Skeletal muscle satellite cell (primary cell): Measurements from ENCODE around the gene KRTAP29-1.
A peak's percentile ranks its signal among the peaks of the same experiment; 100 is the strongest.

Experiments
- H3K27me3 ChIP-seq: 2 replicates; pipeline ENCODE4 v1.7.0; 2013; ENCODE audit warnings: low read length; ENCODE audit not compliant: control insufficient read depth, insufficient read depth
- H3K36me3 ChIP-seq: 2 replicates; pipeline ENCODE4 v1.7.0; 2013; ENCODE audit warnings: mild to moderate bottlenecking, control low read depth, low read length; ENCODE audit not compliant: insufficient read depth
- H3K4me1 ChIP-seq: 2 replicates; pipeline ENCODE4 v1.7.0; 2013; ENCODE audit warnings: low read length; ENCODE audit not compliant: control insufficient read depth, insufficient read depth
- H3K4me2 ChIP-seq: 2 replicates; pipeline ENCODE4 v1.7.0; 2013; ENCODE audit warnings: mild to moderate bottlenecking, low read length
- H3K4me3 ChIP-seq: 2 replicates; pipeline ENCODE4 v1.7.0; 2013; ENCODE audit warnings: low read length
- H3K9ac ChIP-seq: 2 replicates; pipeline ENCODE4 v1.7.0; 2013; ENCODE audit warnings: mild to moderate bottlenecking, low read depth, low read length, moderate library complexity
- H3K9me3 ChIP-seq: replicated peaks from 2 replicates; pipeline ENCODE4 v1.7.0; 2013; ENCODE audit warnings: mild to moderate bottlenecking, control low read depth, low read length

The KRTAP29-1 gene

GRCh38 chr17:41311111-41311510 is 8.5 kb upstream of the KRTAP29-1 start:
- no peak overlapping the region for H3K4me2 ChIP-seq
- no peak overlapping the region for H3K9ac ChIP-seq
- peaks cover 3% of the 10 kb centered on the region for H3K27me3 ChIP-seq
- H3K4me3 ChIP-seq = no peak overlapping the region
- H3K9me3 ChIP-seq = no peaks in the 10 kb centered on the region
- H3K36me3 ChIP-seq = no peaks in the 10 kb centered on the region
- peaks cover 20% of the 10 kb centered on the region for H3K4me1 ChIP-seq

- Histone ChIP-seq H3K9ac (no peak within 1 kb of the TSS), H3K4me3 (peak within 1 kb of the TSS; percentile 55), H3K4me2 (peak within 1 kb of the TSS; percentile 74)
Observed at GRCh38 chr17:41308918-41309359, 6.3 kb upstream of the KRTAP29-1 start, which contains the start of gene KRTAP16-1. Gene KRTAP16-1 (minus strand): TSS chr17:41309309. CDS start chr17:41309253, 56 bp downstream.

GRCh38 chr17:41308251-41308917 is 5.7 kb upstream of the KRTAP29-1 start:
- peak overlapping the region; percentile 74 for H3K4me2 ChIP-seq
- no peak overlapping the region for H3K9ac ChIP-seq
- H3K27me3 ChIP-seq = no peaks in the 10 kb centered on the region
- H3K4me1 ChIP-seq = peaks cover 20% of the 10 kb centered on the region
- no peaks in the 10 kb centered on the region for H3K36me3 ChIP-seq
- peak overlapping the region; percentile 55 for H3K4me3 ChIP-seq
- no peaks in the 10 kb centered on the region for H3K9me3 ChIP-seq

More at GRCh38 chr17:41308918-41309359, 6.3 kb upstream of the KRTAP29-1 start, which contains the start of gene KRTAP16-1:
- Histone ChIP-seq H3K9me3 (no peaks in the 10 kb centered on the region), H3K27me3 (no peaks in the 10 kb centered on the region), H3K36me3 (no peaks in the 10 kb centered on the region), H3K4me1 (peaks cover 20% of the 10 kb centered on the region)

- Histone ChIP-seq H3K27me3 (no peaks in the 10 kb centered on the region), H3K4me2 (peak overlapping the region; percentile 74), H3K9me3 (no peaks in the 10 kb centered on the region), H3K4me1 (peaks cover 20% of the 10 kb centered on the region), H3K36me3 (no peaks in the 10 kb centered on the region), H3K4me3 (peak overlapping the region; percentile 55), H3K9ac (no peak overlapping the region)
Observed at GRCh38 chr17:41307647-41308046, 5.0 kb upstream of the KRTAP29-1 start.

GRCh38 chr17:41304091-41304490 is 1.4 kb upstream of the KRTAP29-1 start:
- Histone ChIP-seq H3K4me2 (no peak overlapping the region), H3K36me3 (no peaks in the 10 kb centered on the region), H3K4me1 (peaks cover 20% of the 10 kb centered on the region), H3K27me3 (no peaks in the 10 kb centered on the region), H3K9me3 (no peaks in the 10 kb centered on the region), H3K9ac (no peak overlapping the region), H3K4me3 (no peak overlapping the region)

- Histone ChIP-seq H3K4me2 (no peak overlapping the region), H3K4me3 (no peak overlapping the region)
Observed at GRCh38 chr17:41302981-41303380, 330 bp upstream of the KRTAP29-1 start.

GRCh38 chr17:41301204-41301790 is 1.4 kb downstream of the KRTAP29-1 start:
- Histone ChIP-seq H3K4me1 (no peaks in the 10 kb centered on the region), H3K4me2 (no peak overlapping the region), H3K9me3 (no peaks in the 10 kb centered on the region), H3K4me3 (no peak overlapping the region), H3K9ac (no peak overlapping the region), H3K27me3 (no peaks in the 10 kb centered on the region), H3K36me3 (no peaks in the 10 kb centered on the region)

More at GRCh38 chr17:41302981-41303380, 330 bp upstream of the KRTAP29-1 start:
- Histone ChIP-seq H3K9ac (no peak overlapping the region), H3K36me3 (no peaks in the 10 kb centered on the region), H3K27me3 (no peaks in the 10 kb centered on the region), H3K9me3 (no peaks in the 10 kb centered on the region), H3K4me1 (peaks cover 9% of the 10 kb centered on the region)

- H3K9me3 ChIP-seq = no peaks in the 10 kb centered on the region
- no peaks in the 10 kb centered on the region for H3K36me3 ChIP-seq
- H3K4me1 ChIP-seq = no peaks in the 10 kb centered on the region
- no peak overlapping the region for H3K4me3 ChIP-seq
- no peak overlapping the region for H3K4me2 ChIP-seq
- H3K27me3 ChIP-seq = no peaks in the 10 kb centered on the region
- no peak overlapping the region for H3K9ac ChIP-seq
Observed at GRCh38 chr17:41298458-41299135, 4.1 kb downstream of the KRTAP29-1 start.

GRCh38 chr17:41296846-41297245 is 5.8 kb downstream of the KRTAP29-1 start:
- no peaks in the 10 kb centered on the region for H3K4me1 ChIP-seq
- no peak overlapping the region for H3K9ac ChIP-seq
- no peaks in the 10 kb centered on the region for H3K9me3 ChIP-seq
- no peaks in the 10 kb centered on the region for H3K36me3 ChIP-seq
- H3K4me3 ChIP-seq = no peak overlapping the region
- H3K4me2 ChIP-seq = no peak overlapping the region
- H3K27me3 ChIP-seq = no peaks in the 10 kb centered on the region

GRCh38 chr17:41294016-41294415 is 8.6 kb downstream of the KRTAP29-1 start:
- no peaks in the 10 kb centered on the region for H3K4me1 ChIP-seq
- no peak overlapping the region for H3K4me2 ChIP-seq
- H3K9me3 ChIP-seq = no peaks in the 10 kb centered on the region
- H3K36me3 ChIP-seq = no peaks in the 10 kb centered on the region
- H3K9ac ChIP-seq = no peak overlapping the region
- H3K27me3 ChIP-seq = no peaks in the 10 kb centered on the region
- no peak overlapping the region for H3K4me3 ChIP-seq

GRCh38 chr17:41287050-41287449 is 15.6 kb downstream of the KRTAP29-1 start:
- no peaks in the 10 kb centered on the region for H3K9me3 ChIP-seq
- H3K4me3 ChIP-seq = no peak overlapping the region
- H3K4me1 ChIP-seq = peaks cover 3% of the 10 kb centered on the region
- no peak overlapping the region for H3K4me2 ChIP-seq
- no peak overlapping the region for H3K9ac ChIP-seq
- H3K27me3 ChIP-seq = no peaks in the 10 kb centered on the region
- H3K36me3 ChIP-seq = no peaks in the 10 kb centered on the region
